Skeletal muscle tissue (tissue), 4 donors: ENCODE data around the gene MED12L. TPM values are rescaled to one million over a fixed set of nuclear protein-coding genes. Genes with fewer than 3 reads are reported as not detected.

Experiments used
- H3K27ac ChIP-seq: one replicate; pipeline ENCODE4 v1.7.0; 2013; ENCODE audit warnings: mild to moderate bottlenecking, low read depth, low read length, inconsistent platforms
- H3K27me3 ChIP-seq, 3 donors: one replicate each; pipeline ENCODE4 v1.7.0; 2013; ENCODE audit warnings: low read length in 3 of 3; ENCODE audit not compliant: control insufficient read depth in 3 of 3, insufficient read depth in 3 of 3
- H3K36me3 ChIP-seq, 3 donors: one replicate each; pipeline ENCODE4 v1.7.0; 2013; ENCODE audit warnings: low read length in 3 of 3; ENCODE audit not compliant: control insufficient read depth in 3 of 3, insufficient read depth in 3 of 3
- H3K4me1 ChIP-seq, 3 donors: one replicate each; pipeline ENCODE4 v1.7.0; 2013; ENCODE audit warnings: low read length in 3 of 3, mild to moderate bottlenecking in 3 of 3; ENCODE audit not compliant: control insufficient read depth in 3 of 3, insufficient read depth in 3 of 3
- H3K4me3 ChIP-seq, 3 donors: one replicate each; pipeline ENCODE4 v1.7.0; 2013; ENCODE audit warnings: low read length in 3 of 3
- H3K9ac ChIP-seq, 3 donors: one replicate each; pipeline ENCODE4 v1.7.0; 2013; ENCODE audit warnings: low read length in 3 of 3, mild to moderate bottlenecking in 3 of 3, moderate library complexity in 2 of 3, low read depth in 1 of 3
- H3K9me3 ChIP-seq, 3 donors: one replicate each; pipeline ENCODE4 v1.7.0; 2013; ENCODE audit warnings: low read length in 3 of 3; ENCODE audit not compliant: control insufficient read depth in 3 of 3
- total RNA-seq: library from RNA; depleted of rRNA; stranded (reverse); fragments of >200 nt; gene quantifications from one replicate; pipeline ENCODE4 v1.2.3, GENCODE V29; 2014
- donor health status: Osteomylitis.

MED12L gene
- total RNA-seq, 1 donor from 2014 or later = 8.9 TPM

DNA sequence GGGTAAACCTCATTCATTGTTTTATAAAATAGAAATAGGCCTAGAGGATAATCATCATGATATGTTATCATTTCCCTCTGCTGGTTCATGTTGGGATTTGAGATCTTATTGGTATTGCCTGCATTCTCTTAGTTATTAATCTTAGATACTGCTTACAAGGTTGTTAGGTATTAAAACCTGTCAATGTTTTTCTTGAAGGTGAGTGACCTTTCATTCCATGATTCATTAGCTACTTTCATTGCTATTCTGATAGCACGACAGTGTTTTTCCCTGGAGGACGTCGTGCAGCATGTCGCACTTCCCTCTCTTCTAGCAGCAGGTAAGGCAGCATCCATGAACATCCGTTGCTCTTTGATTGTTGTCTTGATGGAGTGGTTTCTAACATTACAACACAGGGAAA lies 282.0 kb downstream of the MED12L start:
- H3K27ac ChIP-seq = no peak overlapping the region
- H3K36me3 ChIP-seq = no peaks in the 10 kb centered on the region
- H3K9ac ChIP-seq = no peak overlapping the region
- no peaks in the 10 kb centered on the region for H3K27me3 ChIP-seq
- no peaks in the 10 kb centered on the region for H3K9me3 ChIP-seq
- no peaks in the 10 kb centered on the region for H3K4me1 ChIP-seq
- no peak overlapping the region for H3K4me3 ChIP-seq

DNA sequence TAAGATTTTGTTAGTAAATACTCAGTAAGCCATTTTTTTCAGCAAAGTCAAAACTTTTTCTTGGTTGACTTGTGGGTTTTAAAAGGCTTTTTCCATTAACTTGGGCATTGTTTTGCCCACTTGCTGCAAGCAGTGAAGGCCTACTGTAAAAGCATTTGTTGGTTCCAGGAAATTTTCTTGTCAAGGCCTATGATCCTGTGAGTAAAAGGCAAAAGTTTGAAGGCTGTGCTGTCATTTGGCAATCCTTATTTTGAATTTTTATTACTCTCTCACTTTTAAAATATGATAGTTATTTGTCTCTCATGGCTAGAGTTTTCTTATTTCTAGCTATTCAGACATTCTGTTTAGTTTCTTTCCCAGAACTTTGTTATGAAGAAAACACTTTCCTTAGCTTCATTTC lies 286.1 kb downstream of the MED12L start:
- H3K9ac ChIP-seq = no peak overlapping the region
- H3K27me3 ChIP-seq = no peaks in the 10 kb centered on the region
- H3K9me3 ChIP-seq = no peaks in the 10 kb centered on the region
- no peak overlapping the region for H3K27ac ChIP-seq
- no peak overlapping the region for H3K4me3 ChIP-seq
- no peaks in the 10 kb centered on the region for H3K4me1 ChIP-seq
- no peaks in the 10 kb centered on the region for H3K36me3 ChIP-seq

DNA sequence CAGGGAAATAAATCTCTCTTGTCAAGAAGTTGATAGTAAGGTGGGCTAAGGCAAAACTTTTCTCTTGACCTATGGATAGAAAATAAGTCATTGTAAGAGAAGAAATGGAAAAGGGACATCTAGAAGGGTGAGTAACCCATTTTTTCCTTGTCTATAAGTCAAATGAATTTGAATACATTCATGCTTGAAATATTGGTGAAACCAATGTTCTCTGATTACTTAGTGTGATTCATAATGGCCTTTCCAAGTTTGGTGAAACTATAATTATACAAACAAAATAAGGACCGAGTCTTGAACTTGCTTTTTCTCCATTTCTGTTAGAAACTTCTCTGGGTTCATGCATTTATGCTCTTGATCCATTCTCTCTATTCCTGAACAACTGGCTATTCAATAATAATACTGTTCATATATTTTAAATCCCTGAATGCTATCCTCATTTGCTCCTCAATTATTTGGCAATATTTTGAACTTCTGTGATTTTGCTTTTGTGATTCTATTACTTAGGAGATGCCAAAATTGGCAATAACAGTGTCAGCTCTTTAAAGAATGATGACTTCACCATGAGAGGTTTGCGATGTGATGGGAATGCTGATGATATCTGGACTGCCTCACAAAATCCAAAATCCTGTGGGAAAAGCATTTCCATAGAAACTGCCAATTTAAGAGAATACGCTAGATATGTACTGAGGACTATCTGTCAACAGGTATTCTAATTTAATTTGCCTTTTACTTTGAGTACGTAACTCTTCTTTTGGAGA lies 286.8 kb downstream of the MED12L start:
- Histone ChIP-seq H3K9me3 (no peaks in the 10 kb centered on the region), H3K4me3 (no peak overlapping the region), H3K27ac (no peak overlapping the region), H3K27me3 (no peaks in the 10 kb centered on the region), H3K36me3 (no peaks in the 10 kb centered on the region), H3K4me1 (no peaks in the 10 kb centered on the region), H3K9ac (no peak overlapping the region)

DNA sequence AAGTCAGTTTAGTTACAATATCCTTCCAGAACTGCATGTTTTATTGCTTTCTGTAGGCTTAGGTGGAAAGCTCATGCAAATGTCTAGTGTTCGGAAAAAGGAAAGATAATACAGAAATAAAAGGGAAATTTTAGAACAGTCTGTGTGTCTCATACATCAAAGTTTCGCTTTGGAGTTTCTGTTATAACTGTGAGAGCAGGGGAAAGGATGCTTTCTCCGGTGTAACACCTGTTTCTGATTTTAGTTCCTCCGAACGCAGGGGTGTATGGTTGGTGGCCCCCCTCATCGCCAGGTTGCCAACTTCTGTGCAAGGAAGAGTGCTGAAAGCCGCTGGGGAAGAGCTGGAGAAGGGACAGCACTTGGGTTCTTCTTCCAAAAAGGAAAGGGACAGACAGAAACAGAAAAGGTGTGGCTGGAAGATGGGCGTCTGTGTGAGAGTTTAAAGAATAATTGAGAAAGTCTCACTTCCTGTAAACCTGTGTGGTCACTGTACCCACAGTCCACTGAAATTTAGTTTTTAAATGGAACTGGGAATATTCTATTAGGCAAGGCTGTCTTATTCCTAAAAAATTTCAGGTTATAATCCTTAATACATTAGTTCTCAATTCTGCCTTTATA lies 292.4 kb downstream of the MED12L start:
- H3K27me3 ChIP-seq = no peaks in the 10 kb centered on the region
- no peak overlapping the region for H3K4me3 ChIP-seq
- H3K27ac ChIP-seq = no peak overlapping the region
- no peak overlapping the region for H3K9ac ChIP-seq
- H3K9me3 ChIP-seq = no peaks in the 10 kb centered on the region
- no peaks in the 10 kb centered on the region for H3K4me1 ChIP-seq
- no peaks in the 10 kb centered on the region for H3K36me3 ChIP-seq

- no peak overlapping the region for H3K9ac ChIP-seq
Observed at GRCh38 chr3:151379083-151379734, 293.7 kb downstream of the MED12L start.

GRCh38 chr3:151382671-151383070 lies 297.2 kb downstream of the MED12L start:
- Histone ChIP-seq H3K4me1 (no peaks in the 10 kb centered on the region), H3K36me3 (no peaks in the 10 kb centered on the region), H3K9ac (no peak overlapping the region), H3K27me3 (no peaks in the 10 kb centered on the region), H3K9me3 (no peaks in the 10 kb centered on the region), H3K27ac (no peak overlapping the region), H3K4me3 (no peak overlapping the region)

More at GRCh38 chr3:151379083-151379734, 293.7 kb downstream of the MED12L start:
- H3K36me3 ChIP-seq = no peaks in the 10 kb centered on the region
- H3K9me3 ChIP-seq = no peaks in the 10 kb centered on the region
- no peaks in the 10 kb centered on the region for H3K27me3 ChIP-seq
- no peak overlapping the region for H3K4me3 ChIP-seq
- no peak overlapping the region for H3K27ac ChIP-seq
- H3K4me1 ChIP-seq = no peaks in the 10 kb centered on the region

GRCh38 chr3:151383111-151383510 lies 297.6 kb downstream of the MED12L start:
- Histone ChIP-seq H3K9me3 (no peaks in the 10 kb centered on the region), H3K4me1 (no peaks in the 10 kb centered on the region), H3K9ac (no peak overlapping the region), H3K4me3 (no peak overlapping the region), H3K27me3 (no peaks in the 10 kb centered on the region), H3K36me3 (no peaks in the 10 kb centered on the region), H3K27ac (no peak overlapping the region)

DNA sequence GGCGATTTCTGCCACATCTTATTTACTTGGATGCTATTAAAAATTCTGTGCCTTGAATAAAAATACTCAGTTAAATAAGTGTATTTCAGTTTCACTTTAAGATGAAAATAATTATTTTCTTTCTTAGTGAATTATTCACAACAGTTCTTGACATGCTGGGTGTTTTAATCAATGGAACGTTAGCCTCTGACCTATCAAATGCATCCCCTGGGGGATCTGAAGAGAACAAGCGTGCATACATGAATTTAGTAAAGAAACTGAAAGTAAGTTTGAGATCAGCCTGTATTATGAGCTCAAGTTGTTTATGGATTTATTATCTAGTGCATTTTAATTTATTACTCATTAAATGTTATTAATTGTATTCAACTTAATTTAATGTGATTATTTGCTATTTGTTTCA lies 298.5 kb downstream of the MED12L start:
- H3K4me1 ChIP-seq = no peaks in the 10 kb centered on the region
- no peaks in the 10 kb centered on the region for H3K9me3 ChIP-seq
- H3K4me3 ChIP-seq = peak overlapping the region in 1 of 3 donors; percentile 46
- H3K27ac ChIP-seq = no peak overlapping the region
- H3K9ac ChIP-seq = no peak overlapping the region
- no peaks in the 10 kb centered on the region for H3K36me3 ChIP-seq
- no peaks in the 10 kb centered on the region for H3K27me3 ChIP-seq

DNA sequence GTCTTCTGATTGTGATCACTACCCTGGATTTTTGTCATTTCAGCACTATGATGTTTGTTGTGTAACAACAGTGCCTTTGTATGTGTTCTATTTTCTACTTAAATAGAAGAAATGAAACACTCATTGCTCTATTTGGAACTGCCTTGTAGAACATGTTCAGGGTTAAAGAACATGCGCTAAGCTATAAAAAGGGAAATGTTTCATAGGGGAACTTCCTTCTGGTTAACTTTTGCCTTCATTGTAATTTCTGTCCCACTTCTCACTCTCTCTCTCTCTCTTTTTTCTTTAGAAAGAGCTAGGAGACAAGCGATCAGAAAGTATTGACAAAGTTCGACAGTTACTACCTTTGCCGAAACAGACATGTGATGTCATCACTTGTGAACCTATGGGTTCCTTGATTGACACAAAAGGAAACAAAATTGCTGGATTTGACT lies 299.3 kb downstream of the MED12L start, which contains the start of gene P2RY12:
P2RY12 (minus strand) TSS at position 13 of the 434 bp plus-strand sequence. CDS start 45,908 bp downstream, outside the sequence.
- no peaks in the 10 kb centered on the region for H3K36me3 ChIP-seq
- H3K9ac ChIP-seq = no peak within 1 kb of the TSS
- H3K4me3 ChIP-seq = peak within 1 kb of the TSS in 1 of 3 donors; percentile 46
- no peaks in the 10 kb centered on the region for H3K4me1 ChIP-seq
- H3K27me3 ChIP-seq = no peaks in the 10 kb centered on the region
- no peak within 1 kb of the TSS for H3K27ac ChIP-seq
- no peaks in the 10 kb centered on the region for H3K9me3 ChIP-seq

DNA sequence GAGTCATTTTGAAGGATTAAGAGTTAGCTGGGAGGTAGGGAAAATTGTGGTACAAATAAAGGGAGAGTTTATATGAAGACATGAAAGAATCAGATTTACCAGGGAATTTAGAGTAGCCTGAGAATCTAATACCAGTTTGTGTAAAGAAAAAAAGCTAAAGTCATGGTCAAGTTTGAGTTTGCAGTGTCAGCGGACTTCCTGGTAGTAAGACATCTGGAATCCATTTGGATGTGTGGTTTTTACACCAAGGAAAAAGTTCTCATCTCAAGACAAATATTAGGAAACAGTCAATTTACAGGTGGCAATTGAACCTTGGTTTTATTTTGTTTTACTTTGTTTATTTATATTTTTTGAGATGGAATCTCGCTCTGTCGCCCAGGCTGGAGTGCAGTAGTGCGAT lies 300.6 kb downstream of the MED12L start:
- Histone ChIP-seq H3K36me3 (no peaks in the 10 kb centered on the region), H3K27me3 (no peaks in the 10 kb centered on the region), H3K27ac (no peak overlapping the region), H3K4me1 (no peaks in the 10 kb centered on the region), H3K9me3 (no peaks in the 10 kb centered on the region), H3K4me3 (no peak overlapping the region), H3K9ac (no peak overlapping the region)
